ENCODE measurements around the gene DOCK8.

The DOCK8 gene

DNA sequence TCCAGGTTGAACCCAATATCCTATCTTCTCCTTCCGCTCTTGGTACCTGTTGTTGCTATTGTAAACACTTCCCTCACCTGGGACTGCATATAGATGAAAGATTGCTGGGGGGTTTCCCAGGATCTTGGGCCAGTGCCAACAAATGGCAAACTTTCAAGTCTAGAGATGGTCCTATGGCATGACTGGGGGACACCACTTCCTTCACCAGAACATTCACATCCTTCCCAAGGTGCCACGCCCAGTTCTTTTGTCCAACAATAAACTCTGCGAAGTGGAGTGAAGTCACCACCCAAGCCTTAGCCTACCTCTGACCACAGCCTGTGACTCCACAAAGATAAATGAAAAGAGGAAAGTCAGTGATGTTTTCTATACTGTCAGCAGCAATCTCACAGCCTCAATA is 34.4 kb downstream of the DOCK8 start:
- H3K27me3 ChIP-seq (ENCODE audit: control insufficient read depth in 5 of 5, insufficient read depth in 4 of 5, low read length in 5 of 5), result no peaks in the 10 kb centered on the region
- H3K9ac ChIP-seq (ENCODE audit: low read length in 5 of 5), result no peak overlapping the region
- H3K36me3 ChIP-seq (ENCODE audit: control insufficient read depth in 5 of 5, insufficient read depth in 5 of 5, low read length in 5 of 5), result no peaks in the 10 kb centered on the region
- H3K9me3 ChIP-seq (ENCODE audit: control insufficient read depth in 5 of 5, low read length in 5 of 5), result no peaks in the 10 kb centered on the region
- H3K27ac ChIP-seq (ENCODE audit: low read depth, low read length), result no peak overlapping the region
- peaks cover 0 to 4% (median 3%) of the 10 kb centered on the region in 5 donors for H3K4me1 ChIP-seq (ENCODE audit: control insufficient read depth in 5 of 5, insufficient read depth in 5 of 5, low read length in 5 of 5)
- H3K4me3 ChIP-seq (ENCODE audit: low read depth in 1 of 5, low read length in 5 of 5), result no peak overlapping the region

- Histone ChIP-seq H3K9me3 (ENCODE audit: control insufficient read depth in 5 of 5, low read length in 5 of 5) (no peaks in the 10 kb centered on the region), H3K4me3 (ENCODE audit: low read depth in 1 of 5, low read length in 5 of 5) (no peak overlapping the region), H3K4me1 (ENCODE audit: control insufficient read depth in 5 of 5, insufficient read depth in 5 of 5, low read length in 5 of 5) (peaks cover 0 to 3% (median 3%) of the 10 kb centered on the region in 5 donors), H3K27me3 (ENCODE audit: control insufficient read depth in 5 of 5, insufficient read depth in 4 of 5, low read length in 5 of 5) (no peaks in the 10 kb centered on the region), H3K9ac (ENCODE audit: low read length in 5 of 5) (no peak overlapping the region), H3K36me3 (ENCODE audit: control insufficient read depth in 5 of 5, insufficient read depth in 5 of 5, low read length in 5 of 5) (no peaks in the 10 kb centered on the region), H3K27ac (ENCODE audit: low read depth, low read length) (no peak overlapping the region)
Observed at GRCh38 chr9:250039-250438, 35.4 kb downstream of the DOCK8 start.

- H3K27ac ChIP-seq (ENCODE audit: low read depth, low read length), result no peak overlapping the region
- H3K4me1 ChIP-seq (ENCODE audit: control insufficient read depth in 5 of 5, insufficient read depth in 5 of 5, low read length in 5 of 5), result peaks cover 0 to 3% (median 0%) of the 10 kb centered on the region in 5 donors
- H3K27me3 ChIP-seq (ENCODE audit: control insufficient read depth in 5 of 5, insufficient read depth in 4 of 5, low read length in 5 of 5), result no peaks in the 10 kb centered on the region
- no peak overlapping the region for H3K4me3 ChIP-seq (ENCODE audit: low read depth in 1 of 5, low read length in 5 of 5)
- H3K36me3 ChIP-seq (ENCODE audit: control insufficient read depth in 5 of 5, insufficient read depth in 5 of 5, low read length in 5 of 5), result no peaks in the 10 kb centered on the region
- H3K9me3 ChIP-seq (ENCODE audit: control insufficient read depth in 5 of 5, low read length in 5 of 5), result no peaks in the 10 kb centered on the region
- no peak overlapping the region for H3K9ac ChIP-seq (ENCODE audit: low read length in 5 of 5)
Observed at GRCh38 chr9:250625-251024, 36.0 kb downstream of the DOCK8 start.

- H3K36me3 ChIP-seq (ENCODE audit: control insufficient read depth in 5 of 5, insufficient read depth in 5 of 5, low read length in 5 of 5), result no peaks in the 10 kb centered on the region
- peaks cover 0 to 3% (median 0%) of the 10 kb centered on the region in 5 donors for H3K4me1 ChIP-seq (ENCODE audit: control insufficient read depth in 5 of 5, insufficient read depth in 5 of 5, low read length in 5 of 5)
- no peak overlapping the region for H3K9ac ChIP-seq (ENCODE audit: low read length in 5 of 5)
- H3K27me3 ChIP-seq (ENCODE audit: control insufficient read depth in 5 of 5, insufficient read depth in 4 of 5, low read length in 5 of 5), result no peaks in the 10 kb centered on the region
- no peak overlapping the region for H3K27ac ChIP-seq (ENCODE audit: low read depth, low read length)
- H3K9me3 ChIP-seq (ENCODE audit: control insufficient read depth in 5 of 5, low read length in 5 of 5), result no peaks in the 10 kb centered on the region
- H3K4me3 ChIP-seq (ENCODE audit: low read depth in 1 of 5, low read length in 5 of 5), result no peak overlapping the region
Observed at GRCh38 chr9:251398-251797, 36.7 kb downstream of the DOCK8 start.

- H3K27me3 ChIP-seq (ENCODE audit: control insufficient read depth in 5 of 5, insufficient read depth in 4 of 5, low read length in 5 of 5), result no peaks in the 10 kb centered on the region
- H3K4me1 ChIP-seq (ENCODE audit: control insufficient read depth in 5 of 5, insufficient read depth in 5 of 5, low read length in 5 of 5), result peaks cover 0 to 6% (median 3%) of the 10 kb centered on the region in 5 donors
- no peak overlapping the region for H3K9ac ChIP-seq (ENCODE audit: low read length in 5 of 5)
- no peak overlapping the region for H3K27ac ChIP-seq (ENCODE audit: low read depth, low read length)
- H3K36me3 ChIP-seq (ENCODE audit: control insufficient read depth in 5 of 5, insufficient read depth in 5 of 5, low read length in 5 of 5), result no peaks in the 10 kb centered on the region
- H3K9me3 ChIP-seq (ENCODE audit: control insufficient read depth in 5 of 5, low read length in 5 of 5), result no peaks in the 10 kb centered on the region
- H3K4me3 ChIP-seq (ENCODE audit: low read depth in 1 of 5, low read length in 5 of 5), result no peak overlapping the region
Observed at GRCh38 chr9:253539-253938, 38.9 kb downstream of the DOCK8 start.

GRCh38 chr9:254516-254915 is 39.9 kb downstream of the DOCK8 start:
- Histone ChIP-seq H3K9ac (ENCODE audit: low read length in 5 of 5) (no peak overlapping the region), H3K36me3 (ENCODE audit: control insufficient read depth in 5 of 5, insufficient read depth in 5 of 5, low read length in 5 of 5) (no peaks in the 10 kb centered on the region), H3K4me3 (ENCODE audit: low read depth in 1 of 5, low read length in 5 of 5) (no peak overlapping the region), H3K27ac (ENCODE audit: low read depth, low read length) (no peak overlapping the region), H3K4me1 (ENCODE audit: control insufficient read depth in 5 of 5, insufficient read depth in 5 of 5, low read length in 5 of 5) (peaks cover 0 to 6% (median 0%) of the 10 kb centered on the region in 5 donors), H3K9me3 (ENCODE audit: control insufficient read depth in 5 of 5, low read length in 5 of 5) (no peaks in the 10 kb centered on the region), H3K27me3 (ENCODE audit: control insufficient read depth in 5 of 5, insufficient read depth in 4 of 5, low read length in 5 of 5) (no peaks in the 10 kb centered on the region)

DNA sequence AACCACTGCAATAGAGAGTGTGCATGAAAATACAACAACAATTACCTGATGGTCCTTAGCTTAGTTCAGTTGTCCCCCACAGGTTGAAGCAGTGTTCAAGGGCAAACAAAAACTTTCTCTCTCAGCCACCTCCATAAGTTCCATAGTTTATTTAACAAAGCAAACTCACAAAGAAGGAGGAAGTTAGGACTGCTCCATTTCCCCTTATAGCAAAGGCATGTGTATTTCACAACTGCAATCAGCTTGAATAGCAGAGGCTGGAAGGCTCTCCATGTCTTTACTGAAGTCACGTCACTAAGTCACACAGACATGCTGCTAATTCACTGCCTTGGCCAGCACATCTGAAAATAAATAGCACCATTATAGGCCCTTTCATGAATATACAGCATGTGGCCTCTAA is 43.3 kb downstream of the DOCK8 start:
- H3K27ac ChIP-seq (ENCODE audit: low read depth, low read length), result no peak overlapping the region

DNA sequence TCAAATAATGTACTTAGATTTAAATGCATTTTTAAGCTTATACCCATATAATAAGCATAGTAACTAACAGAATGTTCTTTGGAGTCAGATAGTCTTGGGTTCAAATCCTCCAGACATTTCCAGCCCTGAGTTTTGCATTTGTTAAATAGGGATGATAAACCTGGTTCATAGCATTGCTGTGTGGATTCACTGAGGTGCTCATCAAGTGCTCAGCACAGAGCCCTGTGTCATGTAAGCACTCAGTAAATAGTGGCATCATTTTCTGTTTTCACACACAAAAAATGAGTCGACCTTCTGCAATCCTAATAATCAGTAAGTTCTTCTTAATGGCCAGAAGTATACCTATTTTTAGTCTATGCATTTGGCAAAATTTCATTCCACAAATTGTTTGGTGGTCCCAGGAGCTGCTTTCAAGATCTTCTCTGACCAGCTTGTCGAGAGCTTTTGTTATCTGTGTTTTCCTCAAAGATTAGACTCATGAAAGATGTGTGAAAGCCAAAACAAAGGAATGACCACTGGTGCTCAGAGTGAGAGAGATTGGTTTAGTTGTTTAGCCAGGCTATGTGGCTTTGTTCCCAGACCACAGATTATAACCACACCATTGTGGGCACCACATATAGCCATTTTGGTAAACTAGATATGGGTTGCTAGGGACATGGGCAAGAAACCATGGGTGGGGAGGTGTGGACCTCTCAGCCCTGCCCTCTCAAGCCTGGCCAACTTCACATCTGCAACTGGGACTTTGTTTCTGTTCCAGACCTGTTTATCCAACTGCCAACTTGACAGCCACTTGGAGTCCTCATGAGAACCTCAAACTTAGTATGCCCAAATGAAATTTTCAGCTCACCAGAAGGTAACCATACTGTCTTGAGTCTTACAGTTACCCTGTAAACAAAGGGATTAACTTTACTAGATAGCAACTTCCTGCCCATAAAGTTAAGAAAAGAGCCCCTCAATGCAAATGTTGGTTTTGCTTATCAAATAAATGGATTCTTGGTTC is 45.0 kb downstream of the DOCK8 start:
- no peak overlapping the region for H3K4me3 ChIP-seq (ENCODE audit: low read depth in 1 of 5, low read length in 5 of 5)
- no peak overlapping the region for H3K9ac ChIP-seq (ENCODE audit: low read length in 5 of 5)
- H3K36me3 ChIP-seq (ENCODE audit: control insufficient read depth in 5 of 5, insufficient read depth in 5 of 5, low read length in 5 of 5), result no peaks in the 10 kb centered on the region
- no peaks in the 10 kb centered on the region for H3K9me3 ChIP-seq (ENCODE audit: control insufficient read depth in 5 of 5, low read length in 5 of 5)
- H3K27me3 ChIP-seq (ENCODE audit: control insufficient read depth in 5 of 5, insufficient read depth in 4 of 5, low read length in 5 of 5), result no peaks in the 10 kb centered on the region
- no peak overlapping the region for H3K27ac ChIP-seq (ENCODE audit: low read depth, low read length)
- peaks cover 0 to 6% (median 0%) of the 10 kb centered on the region in 5 donors for H3K4me1 ChIP-seq (ENCODE audit: control insufficient read depth in 5 of 5, insufficient read depth in 5 of 5, low read length in 5 of 5)

More for the DNA sequence above, 43.3 kb downstream of the DOCK8 start:
- Histone ChIP-seq H3K9ac (ENCODE audit: low read length in 5 of 5) (no peak overlapping the region), H3K36me3 (ENCODE audit: control insufficient read depth in 5 of 5, insufficient read depth in 5 of 5, low read length in 5 of 5) (no peaks in the 10 kb centered on the region), H3K9me3 (ENCODE audit: control insufficient read depth in 5 of 5, low read length in 5 of 5) (no peaks in the 10 kb centered on the region), H3K4me1 (ENCODE audit: control insufficient read depth in 5 of 5, insufficient read depth in 5 of 5, low read length in 5 of 5) (peaks cover 0 to 6% (median 0%) of the 10 kb centered on the region in 5 donors), H3K4me3 (ENCODE audit: low read depth in 1 of 5, low read length in 5 of 5) (no peak overlapping the region), H3K27me3 (ENCODE audit: control insufficient read depth in 5 of 5, insufficient read depth in 4 of 5, low read length in 5 of 5) (no peaks in the 10 kb centered on the region)

DNA sequence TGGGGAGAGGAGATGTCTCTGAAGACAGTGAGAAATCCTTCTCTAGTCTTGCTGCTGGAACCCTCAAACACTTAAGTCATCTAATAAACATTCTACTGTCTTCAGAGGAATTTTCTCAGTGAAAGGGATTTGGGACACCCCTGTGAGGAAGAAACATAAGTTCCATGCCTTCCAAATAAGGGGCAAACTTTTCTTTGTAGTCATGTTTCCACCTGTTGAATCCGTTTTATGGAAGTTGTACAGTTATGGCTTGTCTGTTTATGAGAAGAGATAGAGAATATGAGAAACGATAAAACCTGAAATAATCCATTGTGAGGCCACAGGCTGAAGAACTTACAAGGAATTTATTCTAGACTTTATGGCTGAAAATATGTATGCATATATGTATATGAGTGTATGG is 49.6 kb downstream of the DOCK8 start:
- Histone ChIP-seq H3K9ac (ENCODE audit: low read length in 5 of 5) (no peak overlapping the region), H3K27me3 (ENCODE audit: control insufficient read depth in 5 of 5, insufficient read depth in 4 of 5, low read length in 5 of 5) (no peaks in the 10 kb centered on the region), H3K36me3 (ENCODE audit: control insufficient read depth in 5 of 5, insufficient read depth in 5 of 5, low read length in 5 of 5) (no peaks in the 10 kb centered on the region)

DNA sequence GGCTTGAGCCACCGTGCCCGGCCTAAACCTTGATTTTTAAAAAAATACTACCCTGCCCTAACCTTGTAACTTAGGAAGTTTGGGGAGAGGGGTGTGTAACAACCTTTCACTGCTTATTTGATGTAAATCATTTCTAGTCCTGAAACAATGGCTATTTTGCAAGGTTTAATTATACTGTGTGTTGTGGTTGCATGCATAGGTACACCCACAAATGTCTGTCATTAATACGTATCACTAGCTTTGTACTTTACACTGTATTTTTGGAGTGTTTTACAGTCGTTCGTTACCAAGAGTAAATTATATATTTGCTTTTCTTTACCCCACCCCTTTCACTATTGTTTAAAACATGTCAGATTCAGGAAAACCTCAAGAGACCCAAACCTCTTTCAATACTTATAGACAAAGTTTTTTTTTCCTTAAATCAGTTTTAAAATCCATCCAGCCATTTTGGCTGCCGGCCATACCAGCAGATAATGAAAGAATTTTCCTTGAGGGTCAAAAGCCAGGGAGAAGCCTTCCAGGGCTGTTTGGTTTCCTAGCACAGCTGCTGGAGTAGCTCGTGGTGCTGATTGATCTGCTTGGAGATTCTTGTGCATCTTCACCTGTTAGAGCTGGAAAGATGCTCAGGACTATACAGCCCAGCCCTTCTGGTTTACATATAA is 50.7 kb downstream of the DOCK8 start:
- Histone ChIP-seq H3K27me3 (ENCODE audit: control insufficient read depth in 5 of 5, insufficient read depth in 4 of 5, low read length in 5 of 5) (no peaks in the 10 kb centered on the region), H3K27ac (ENCODE audit: low read depth, low read length) (no peak overlapping the region), H3K36me3 (ENCODE audit: control insufficient read depth in 5 of 5, insufficient read depth in 5 of 5, low read length in 5 of 5) (no peaks in the 10 kb centered on the region), H3K9ac (ENCODE audit: low read length in 5 of 5) (no peak overlapping the region), H3K4me1 (ENCODE audit: control insufficient read depth in 5 of 5, insufficient read depth in 5 of 5, low read length in 5 of 5) (peaks cover 0 to 10% (median 7%) of the 10 kb centered on the region in 5 donors), H3K9me3 (ENCODE audit: control insufficient read depth in 5 of 5, low read length in 5 of 5) (no peaks in the 10 kb centered on the region), H3K4me3 (ENCODE audit: low read depth in 1 of 5, low read length in 5 of 5) (no peak overlapping the region)

More for the DNA sequence above, 49.6 kb downstream of the DOCK8 start:
- Histone ChIP-seq H3K4me3 (ENCODE audit: low read depth in 1 of 5, low read length in 5 of 5) (no peak overlapping the region), H3K4me1 (ENCODE audit: control insufficient read depth in 5 of 5, insufficient read depth in 5 of 5, low read length in 5 of 5) (peaks cover 0 to 10% (median 7%) of the 10 kb centered on the region in 5 donors), H3K9me3 (ENCODE audit: control insufficient read depth in 5 of 5, low read length in 5 of 5) (no peaks in the 10 kb centered on the region), H3K27ac (ENCODE audit: low read depth, low read length) (no peak overlapping the region)
